HEK293T (cell line): ENCODE data around the gene CFAP45.
"Not testable (repeated sequence)": the region's sequence is repeated elsewhere in the genome, so short reads cannot be mapped to it uniquely, and the experiment has no call there.

Experiments
- ARNT ChIP-seq: fragments of 450-650 bp; IDR thresholded peaks from 2 replicates; pipeline ENCODE4 v1.6.1; 2017; ENCODE audit warnings: mild to moderate bottlenecking
- BHLHE40 ChIP-seq: fragments of 450-650 bp; IDR thresholded peaks from 2 replicates; pipeline ENCODE4 v1.6.1; 2016; ENCODE audit warnings: mild to moderate bottlenecking, moderate library complexity, borderline replicate concordance
- CTBP1 ChIP-seq: fragments of 450-650 bp; IDR thresholded peaks from 2 replicates; pipeline ENCODE4 v1.6.1; 2016; ENCODE audit warnings: borderline replicate concordance
- ELF4 ChIP-seq: fragments of 450-650 bp; IDR thresholded peaks from 2 replicates; pipeline ENCODE4 v1.6.1; 2017; ENCODE audit warnings: antibody characterized with exemption
- FOXA1 ChIP-seq: fragments of 450-650 bp; IDR thresholded peaks from 2 replicates; pipeline ENCODE4 v1.6.1; 2016; ENCODE audit warnings: mild to moderate bottlenecking
- FOXK2 ChIP-seq: fragments of 450-650 bp; IDR thresholded peaks from 2 replicates; pipeline ENCODE4 v1.6.1; 2016; ENCODE audit warnings: mild to moderate bottlenecking
- FOXM1 ChIP-seq: fragments of 450-650 bp; IDR thresholded peaks from 2 replicates; pipeline ENCODE4 v1.6.1; 2017; ENCODE audit warnings: mild to moderate bottlenecking, borderline replicate concordance
- L3MBTL2 ChIP-seq: fragments of 450-650 bp; conservative IDR thresholded peaks from 2 replicates; pipeline ENCODE4 v1.6.1; 2016; ENCODE audit warnings: mild to moderate bottlenecking
- LEF1 ChIP-seq: fragments of 450-650 bp; IDR thresholded peaks from 2 replicates; pipeline ENCODE4 v1.6.1; 2017; ENCODE audit warnings: mild to moderate bottlenecking, borderline replicate concordance
- NFRKB ChIP-seq: fragments of 450-650 bp; IDR thresholded peaks from 2 replicates; pipeline ENCODE4 v1.6.1; 2016; ENCODE audit warnings: mild to moderate bottlenecking, moderate library complexity
- SP1 ChIP-seq: fragments of 450-650 bp; IDR thresholded peaks from 2 replicates; pipeline ENCODE4 v1.6.1; 2017
- TARDBP ChIP-seq: fragments of 450-650 bp; IDR thresholded peaks from 2 replicates; pipeline ENCODE4 v1.6.1; 2016
- TF ChIP-seq, protein P1 (sequence below): fragments of 450-650 bp; IDR thresholded peaks from 2 replicates; pipeline ENCODE4 v1.6.1; 2016

DNA sequence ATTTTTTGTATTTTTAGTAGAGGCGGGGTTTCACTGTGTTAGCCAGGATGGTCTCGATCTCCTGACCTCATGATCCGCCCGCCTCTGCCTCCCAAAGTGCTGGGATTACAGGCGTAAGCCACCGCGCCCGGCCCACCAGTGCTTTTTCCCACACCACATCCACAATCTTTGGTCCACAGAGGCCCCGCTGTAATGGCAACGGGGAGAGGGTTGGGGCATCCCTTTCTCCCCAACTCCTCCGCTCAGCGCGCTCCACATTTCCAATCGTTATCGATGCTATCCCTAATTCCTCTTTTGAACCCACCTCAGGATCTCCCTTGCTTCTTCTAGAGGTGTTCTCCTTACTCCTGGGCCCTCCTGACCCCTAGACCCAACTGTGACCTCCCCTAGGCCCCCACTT lies 331 bp downstream of the CFAP45 start:
- TF ChIP-seq NFRKB, TARDBP, CTBP1, ARNT, BHLHE40, L3MBTL2, SP1, FOXK2, FOXM1, LEF1, FOXA1, ELF4: not testable (repeated sequence)
- TF ChIP-seq, protein P1, sequence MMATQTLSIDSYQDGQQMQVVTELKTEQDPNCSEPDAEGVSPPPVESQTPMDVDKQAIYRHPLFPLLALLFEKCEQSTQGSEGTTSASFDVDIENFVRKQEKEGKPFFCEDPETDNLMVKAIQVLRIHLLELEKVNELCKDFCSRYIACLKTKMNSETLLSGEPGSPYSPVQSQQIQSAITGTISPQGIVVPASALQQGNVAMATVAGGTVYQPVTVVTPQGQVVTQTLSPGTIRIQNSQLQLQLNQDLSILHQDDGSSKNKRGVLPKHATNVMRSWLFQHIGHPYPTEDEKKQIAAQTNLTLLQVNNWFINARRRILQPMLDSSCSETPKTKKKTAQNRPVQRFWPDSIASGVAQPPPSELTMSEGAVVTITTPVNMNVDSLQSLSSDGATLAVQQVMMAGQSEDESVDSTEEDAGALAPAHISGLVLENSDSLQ: not testable (repeated sequence)
